ENCODE data around the gene FBXO34. TPM values are rescaled to one million over a fixed set of nuclear protein-coding genes. Genes with fewer than 3 reads are reported as not detected.
A peak's percentile ranks its signal among the peaks of the same experiment; 100 is the strongest.
"Not testable (repeated sequence)": the region's sequence is repeated elsewhere in the genome, so short reads cannot be mapped to it uniquely, and the experiment has no call there.

FBXO34 gene
- total and polyA plus RNA-seq, 2 experiments from 2014 or later = 27.5 to 45.9 TPM

GRCh38 chr14:55309154-55309553, 37.9 kb downstream of the FBXO34 start:
- no peaks in the 10 kb centered on the region for H3K36me3 ChIP-seq (replicated peaks; ENCODE audit: insufficient read depth, low read depth)
- DNase-seq (ENCODE audit: low spot score) = no peak
- H3K79me2 ChIP-seq = peaks cover 90% of the 10 kb centered on the region
- no peak overlapping the region for H2AFZ ChIP-seq
- no peak overlapping the region for H3K4me3 ChIP-seq
- no peaks in the 10 kb centered on the region for H3K9me2 ChIP-seq (replicated peaks; ENCODE audit: insufficient read depth)
- H4K20me1 ChIP-seq (ENCODE audit: insufficient read depth, poor library complexity, severe bottlenecking) = peaks cover 11% of the 10 kb centered on the region
- 78% methylated on average over 2 of the region's 2 CpGs for WGBS (ENCODE audit: low lambda C conversion rate, missing lambda C conversion rate)
- TF ChIP-seq CTCF (IDR thresholded peaks at IDR 0.05; ENCODE audit: poor library complexity) = no peak
- no peak for TF ChIP-seq EZH2phosphoT487 (IDR thresholded peaks at IDR 0.05; ENCODE audit: low read depth, severe bottlenecking, unreplicated experiment)
- no peak for TF ChIP-seq EZH2 (IDR thresholded peaks at IDR 0.05; ENCODE audit: borderline replicate concordance)
- no peak overlapping the region for H3K4me2 ChIP-seq
- no peaks in the 10 kb centered on the region for H3K9me3 ChIP-seq (ENCODE audit: low read depth)
- H3K27ac ChIP-seq = no peak overlapping the region
- peaks cover 22% of the 10 kb centered on the region for H3K4me1 ChIP-seq (ENCODE audit: insufficient read depth)
- H3K27me3 ChIP-seq = no peaks in the 10 kb centered on the region

DNA sequence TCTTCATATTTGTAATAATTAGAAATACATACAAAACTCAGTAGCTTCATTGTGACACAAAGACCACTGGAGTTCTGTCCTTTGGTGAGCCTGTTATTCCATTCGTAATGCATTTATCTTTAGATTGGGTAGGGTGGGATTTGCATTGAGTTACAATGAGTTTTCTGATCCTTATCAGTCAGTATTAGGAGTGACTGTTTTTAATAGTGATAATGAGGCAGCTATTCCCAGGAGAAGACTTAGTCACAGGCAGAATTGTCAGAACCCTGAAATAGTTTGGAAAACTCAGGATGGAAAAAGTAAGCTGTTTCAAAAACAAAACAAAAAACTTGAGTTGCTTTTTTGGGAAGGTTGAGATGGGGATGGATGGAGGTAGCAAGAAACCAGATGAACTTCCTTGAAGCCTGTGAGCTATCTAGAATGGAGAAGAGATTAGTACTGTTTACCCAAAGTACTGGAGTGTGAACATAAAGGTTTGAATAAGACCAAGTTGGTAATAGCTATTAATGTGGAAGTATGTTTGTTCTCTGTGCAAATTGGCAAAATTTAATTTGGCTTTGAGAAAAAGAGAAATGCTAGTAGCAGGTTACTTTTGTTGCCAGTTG, 38.6 kb downstream of the FBXO34 start:
- Histone ChIP-seq H3K27ac (peak overlapping the region; percentile 39), H3K27me3 (no peaks in the 10 kb centered on the region), H4K20me1 (ENCODE audit: insufficient read depth, poor library complexity, severe bottlenecking) (peaks cover 6% of the 10 kb centered on the region), H3K9me3 (ENCODE audit: low read depth) (no peaks in the 10 kb centered on the region), H3K9me2 (replicated peaks; ENCODE audit: insufficient read depth) (no peaks in the 10 kb centered on the region), H2AFZ (no peak overlapping the region), H3K4me2 (peak overlapping the region; percentile 38), H3K79me2 (peaks cover 90% of the 10 kb centered on the region), H3K4me1 (ENCODE audit: insufficient read depth) (peaks cover 22% of the 10 kb centered on the region), H3K4me3 (no peak overlapping the region), H3K36me3 (replicated peaks; ENCODE audit: insufficient read depth, low read depth) (no peaks in the 10 kb centered on the region)
- 47% methylated on average over 1 of the region's 1 CpG for WGBS (ENCODE audit: low lambda C conversion rate, missing lambda C conversion rate)
- no peak for DNase-seq (ENCODE audit: low spot score)
- TF ChIP-seq EZH2phosphoT487 (IDR thresholded peaks at IDR 0.05; ENCODE audit: low read depth, severe bottlenecking, unreplicated experiment) (no peak), EZH2 (IDR thresholded peaks at IDR 0.05; ENCODE audit: borderline replicate concordance) (no peak), CTCF (IDR thresholded peaks at IDR 0.05; ENCODE audit: poor library complexity) (no peak)

DNA sequence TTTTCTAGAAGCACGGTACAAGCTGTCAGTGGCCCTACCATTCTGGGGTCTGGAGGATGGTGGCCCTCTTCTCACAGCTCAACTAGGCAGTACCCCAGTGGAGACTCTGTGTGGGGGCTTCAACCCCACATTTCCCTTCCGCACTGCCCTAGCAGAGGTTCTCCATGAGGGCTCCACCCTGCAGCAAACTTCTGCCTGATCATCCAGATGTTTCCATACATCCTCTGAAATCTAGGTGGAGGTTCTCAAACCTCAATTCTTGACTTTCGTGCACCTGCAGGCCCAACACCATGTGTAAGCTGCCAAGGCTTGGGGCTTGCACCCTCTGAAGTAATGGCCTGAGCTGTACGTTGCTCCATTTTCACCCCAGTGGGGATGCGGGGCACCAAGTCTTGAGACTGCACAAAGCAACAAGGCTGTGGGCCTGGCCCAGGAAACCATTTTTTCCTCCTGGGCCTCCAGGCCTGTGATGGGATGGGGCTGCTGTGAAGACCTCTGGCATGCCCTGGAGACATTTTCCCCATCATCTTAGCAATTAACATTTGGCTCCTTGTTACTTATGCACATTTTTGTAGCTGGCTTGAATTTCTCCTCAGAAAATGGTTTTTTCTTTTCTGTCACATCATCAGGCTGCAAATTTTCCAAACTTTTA, 41.3 kb downstream of the FBXO34 start:
- DNase-seq (ENCODE audit: low spot score); H3K27me3 ChIP-seq; H4K20me1 ChIP-seq (ENCODE audit: insufficient read depth, poor library complexity, severe bottlenecking); H3K4me2 ChIP-seq; H3K9me3 ChIP-seq (ENCODE audit: low read depth); H3K36me3 ChIP-seq (replicated peaks; ENCODE audit: insufficient read depth, low read depth); H2AFZ ChIP-seq; H3K4me3 ChIP-seq; H3K9me2 ChIP-seq (replicated peaks; ENCODE audit: insufficient read depth): not testable (repeated sequence)
- Histone ChIP-seq H3K27ac (peak overlapping the region; percentile 39), H3K79me2 (peaks cover 77% of the 10 kb centered on the region), H3K4me1 (ENCODE audit: insufficient read depth) (peaks cover 32% of the 10 kb centered on the region)
- 99% methylated on average over 5 of the region's 5 CpGs for WGBS (ENCODE audit: low lambda C conversion rate, missing lambda C conversion rate)

DNA sequence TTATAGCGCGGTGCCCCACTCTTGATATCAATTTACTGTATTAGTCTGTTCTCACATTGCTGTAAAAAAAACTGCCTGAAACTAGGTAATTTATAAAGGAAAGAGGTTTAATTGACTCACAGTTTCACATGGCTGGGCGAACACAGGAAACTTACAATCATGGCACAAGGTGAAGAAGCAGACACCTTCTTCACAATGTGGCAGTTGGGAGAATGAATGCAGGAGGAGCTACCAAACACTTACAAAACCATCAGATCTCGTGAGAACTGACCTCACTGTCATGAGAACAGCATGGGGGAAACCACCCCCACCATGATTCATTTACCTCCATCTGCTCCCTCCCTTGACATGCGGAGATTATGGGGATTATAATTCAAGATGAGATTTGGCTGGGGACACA, 42.3 kb downstream of the FBXO34 start:
- H3K36me3 ChIP-seq (replicated peaks; ENCODE audit: insufficient read depth, low read depth) = no peaks in the 10 kb centered on the region
- TF ChIP-seq CTCF (IDR thresholded peaks at IDR 0.05; ENCODE audit: poor library complexity) = no peak
- H3K4me1 ChIP-seq (ENCODE audit: insufficient read depth) = peaks cover 34% of the 10 kb centered on the region
- WGBS (ENCODE audit: low lambda C conversion rate, missing lambda C conversion rate) = 98% methylated on average over 5 of the region's 5 CpGs
- no peaks in the 10 kb centered on the region for H4K20me1 ChIP-seq (ENCODE audit: insufficient read depth, poor library complexity, severe bottlenecking)
- H3K9me2 ChIP-seq (replicated peaks; ENCODE audit: insufficient read depth) = no peaks in the 10 kb centered on the region
- no peak for DNase-seq (ENCODE audit: low spot score)
- H3K79me2 ChIP-seq = peaks cover 67% of the 10 kb centered on the region
- H3K4me3 ChIP-seq = no peak overlapping the region
- no peak overlapping the region for H3K27ac ChIP-seq
- no peaks in the 10 kb centered on the region for H3K9me3 ChIP-seq (ENCODE audit: low read depth)
- no peak overlapping the region for H2AFZ ChIP-seq
- H3K27me3 ChIP-seq = no peaks in the 10 kb centered on the region
- H3K4me2 ChIP-seq = no peak overlapping the region

All from hepatocyte (in vitro differentiated cells).